ENCODE measurements around the gene ATP9B. TPM values are rescaled to one million over a fixed set of nuclear protein-coding genes. Genes with fewer than 3 reads are reported as not detected.
A peak's percentile ranks its signal among the peaks of the same experiment; 100 is the strongest.

The ATP9B gene
- total RNA-seq, 1 donor from 2014 or later, result 37.3 TPM

- no peaks in the 10 kb centered on the region for H3K36me3 Mint-ChIP-seq (ENCODE audit: low read depth, unreplicated experiment)
- peaks cover 22% of the 10 kb centered on the region for H3K4me1 Mint-ChIP-seq (ENCODE audit: unreplicated experiment)
- no peak overlapping the region for H3K27ac Mint-ChIP-seq (ENCODE audit: unreplicated experiment)
- H3K9me3 Mint-ChIP-seq (ENCODE audit: unreplicated experiment), result no peaks in the 10 kb centered on the region
- H3K4me3 Mint-ChIP-seq (ENCODE audit: unreplicated experiment), result no peak overlapping the region
- no peaks in the 10 kb centered on the region for H3K27me3 Mint-ChIP-seq (ENCODE audit: unreplicated experiment)
- no peak for TF ChIP-seq CTCF (IDR thresholded peaks at IDR 0.05; ENCODE audit: unreplicated experiment)
- DNase-seq (ENCODE audit: low spot score), result no peak
Observed at GRCh38 chr18:79191418-79191817, 122.2 kb downstream of the ATP9B start.

GRCh38 chr18:79191956-79192355 lies 122.8 kb downstream of the ATP9B start:
- no peaks in the 10 kb centered on the region for H3K9me3 Mint-ChIP-seq (ENCODE audit: unreplicated experiment)
- no peaks in the 10 kb centered on the region for H3K27me3 Mint-ChIP-seq (ENCODE audit: unreplicated experiment)
- no peaks in the 10 kb centered on the region for H3K36me3 Mint-ChIP-seq (ENCODE audit: low read depth, unreplicated experiment)
- no peak overlapping the region for H3K4me3 Mint-ChIP-seq (ENCODE audit: unreplicated experiment)
- DNase-seq (ENCODE audit: low spot score), result no peak
- H3K27ac Mint-ChIP-seq (ENCODE audit: unreplicated experiment), result no peak overlapping the region
- peaks cover 19% of the 10 kb centered on the region for H3K4me1 Mint-ChIP-seq (ENCODE audit: unreplicated experiment)
- no peak for TF ChIP-seq CTCF (IDR thresholded peaks at IDR 0.05; ENCODE audit: unreplicated experiment)

- no peak for TF ChIP-seq CTCF (IDR thresholded peaks at IDR 0.05; ENCODE audit: unreplicated experiment)
- H3K9me3 Mint-ChIP-seq (ENCODE audit: unreplicated experiment), result no peaks in the 10 kb centered on the region
- H3K36me3 Mint-ChIP-seq (ENCODE audit: low read depth, unreplicated experiment), result peaks cover 3% of the 10 kb centered on the region
- peaks cover 5% of the 10 kb centered on the region for H3K4me1 Mint-ChIP-seq (ENCODE audit: unreplicated experiment)
- H3K27ac Mint-ChIP-seq (ENCODE audit: unreplicated experiment), result peak overlapping the region; percentile 61
- DNase-seq (ENCODE audit: low spot score), result no peak
- no peaks in the 10 kb centered on the region for H3K27me3 Mint-ChIP-seq (ENCODE audit: unreplicated experiment)
- H3K4me3 Mint-ChIP-seq (ENCODE audit: unreplicated experiment), result no peak overlapping the region
Observed at GRCh38 chr18:79193826-79194225, 124.6 kb downstream of the ATP9B start.

GRCh38 chr18:79195716-79196683 lies 126.8 kb downstream of the ATP9B start:
- no peak for DNase-seq (ENCODE audit: low spot score)

More at GRCh38 chr18:79195716-79196683, 126.8 kb downstream of the ATP9B start:
- Mint-ChIP-seq H3K4me1 (ENCODE audit: unreplicated experiment) (peaks cover 5% of the 10 kb centered on the region), H3K27me3 (ENCODE audit: unreplicated experiment) (peaks cover 2% of the 10 kb centered on the region), H3K27ac (ENCODE audit: unreplicated experiment) (no peak overlapping the region), H3K4me3 (ENCODE audit: unreplicated experiment) (no peak overlapping the region), H3K9me3 (ENCODE audit: unreplicated experiment) (no peaks in the 10 kb centered on the region), H3K36me3 (ENCODE audit: low read depth, unreplicated experiment) (peaks cover 10% of the 10 kb centered on the region)
- no peak for TF ChIP-seq CTCF (IDR thresholded peaks at IDR 0.05; ENCODE audit: unreplicated experiment)

Data from endothelial cell (in vitro differentiated cells).